HG03571 (cell line): ENCODE measurements around the gene MAML2.
A peak's percentile ranks its signal among the peaks of the same experiment; 100 is the strongest.

ENCODE experiments used
- ATAC-seq: cut with Tn5 transposase; IDR thresholded peaks from one replicate; pipeline ENCODE4 v1.9.1; 2021; ENCODE audit not compliant: unreplicated experiment

MAML2 gene

GRCh38 chr11:96339706-96340554, 3.1 kb downstream of the MAML2 start:
- ATAC-seq: no peak

- peak; percentile 36 for ATAC-seq
These were observed 3.9 kb downstream of the MAML2 start for GRCh38 chr11:96338910-96339705.

- ATAC-seq: no peak
These were observed 5.2 kb downstream of the MAML2 start for GRCh38 chr11:96337541-96338431.

- ATAC-seq: no peak
These were observed 7.6 kb downstream of the MAML2 start for GRCh38 chr11:96335388-96335787.

DNA sequence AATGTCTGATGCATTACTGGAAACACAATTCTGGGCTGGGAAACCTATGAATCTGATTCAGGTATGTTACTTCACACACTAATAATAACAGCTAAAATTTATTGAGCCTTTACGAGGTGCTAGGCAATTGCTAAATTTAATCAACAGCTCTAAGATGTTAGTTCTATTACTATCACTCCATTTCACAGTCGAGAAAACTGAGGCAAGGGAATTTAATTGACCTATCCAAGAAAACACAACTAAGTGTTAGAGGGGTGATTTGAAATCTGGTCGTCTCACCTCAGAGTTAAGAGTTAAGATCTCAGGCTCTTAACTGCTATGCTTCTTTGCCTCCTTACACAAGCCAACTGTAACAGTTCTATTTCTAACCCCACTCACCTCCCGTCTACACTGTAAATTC, 8.8 kb downstream of the MAML2 start:
- ATAC-seq: no peak

- ATAC-seq: no peak
These were observed 9.7 kb downstream of the MAML2 start for GRCh38 chr11:96333191-96333719.

DNA sequence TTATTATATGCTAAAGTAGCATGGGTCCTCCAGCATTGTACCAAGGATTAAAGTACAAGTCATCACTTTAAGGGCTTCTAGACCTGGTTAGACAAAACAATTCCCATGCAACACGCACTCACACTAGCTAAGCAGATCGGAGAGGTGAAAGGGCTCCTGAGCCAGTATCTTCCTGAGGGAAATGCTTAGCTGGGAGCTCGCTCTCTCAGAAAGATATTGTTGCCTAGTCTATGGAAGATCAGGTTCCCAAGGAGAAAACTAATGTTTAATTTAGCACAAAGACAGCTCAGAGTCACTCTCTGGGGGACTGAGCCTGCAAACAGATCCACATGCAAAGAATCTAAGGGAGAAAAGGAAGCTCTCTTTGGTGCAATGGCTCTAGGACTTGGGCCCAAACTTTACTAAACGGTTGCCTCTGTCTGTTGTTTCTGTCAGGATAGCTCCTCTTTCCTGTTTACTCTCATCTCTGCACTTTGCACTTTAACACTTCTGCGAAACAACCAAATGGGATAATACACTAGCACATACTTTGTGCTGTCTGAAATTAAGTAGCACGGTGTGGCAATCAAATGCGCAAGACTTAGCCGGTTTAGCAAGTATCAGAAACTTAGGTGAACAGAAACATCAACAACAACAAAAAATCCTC, 10.7 kb downstream of the MAML2 start:
- ATAC-seq: no peak

- no peak for ATAC-seq
These were observed 11.3 kb downstream of the MAML2 start for GRCh38 chr11:96331699-96332116.

- ATAC-seq: no peak
These were observed 12.5 kb downstream of the MAML2 start for GRCh38 chr11:96330511-96330859.

DNA sequence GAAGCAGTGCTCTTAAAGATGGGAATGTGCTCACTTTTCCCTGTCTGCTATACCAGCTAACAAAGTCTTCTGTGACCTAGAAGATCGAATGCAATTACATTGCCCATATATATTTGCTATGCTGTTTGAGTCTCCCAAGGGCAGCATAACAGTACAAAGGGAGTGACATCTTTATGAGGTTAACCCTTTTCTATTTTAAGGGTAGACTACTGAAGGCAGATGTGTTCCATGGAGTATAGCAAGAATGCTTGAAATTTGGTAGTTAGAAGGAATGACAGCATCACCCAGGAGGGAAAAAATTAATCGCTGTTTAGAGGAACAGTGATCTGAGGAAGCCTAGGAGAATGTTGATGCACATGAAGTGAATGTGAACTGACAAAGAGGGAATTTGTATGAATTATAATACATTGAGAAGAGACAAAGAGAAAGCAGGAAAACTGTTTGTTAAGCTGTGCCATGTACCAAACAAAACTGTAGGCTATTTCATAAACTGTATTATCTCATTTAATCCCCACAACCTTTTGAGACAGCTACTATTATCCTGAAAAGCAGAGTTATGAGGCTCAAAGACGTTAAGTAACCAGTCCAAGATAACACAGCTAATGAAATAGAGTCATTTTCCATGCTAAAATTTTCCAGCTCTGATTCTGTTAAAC, 13.0 kb downstream of the MAML2 start:
- no peak for ATAC-seq

DNA sequence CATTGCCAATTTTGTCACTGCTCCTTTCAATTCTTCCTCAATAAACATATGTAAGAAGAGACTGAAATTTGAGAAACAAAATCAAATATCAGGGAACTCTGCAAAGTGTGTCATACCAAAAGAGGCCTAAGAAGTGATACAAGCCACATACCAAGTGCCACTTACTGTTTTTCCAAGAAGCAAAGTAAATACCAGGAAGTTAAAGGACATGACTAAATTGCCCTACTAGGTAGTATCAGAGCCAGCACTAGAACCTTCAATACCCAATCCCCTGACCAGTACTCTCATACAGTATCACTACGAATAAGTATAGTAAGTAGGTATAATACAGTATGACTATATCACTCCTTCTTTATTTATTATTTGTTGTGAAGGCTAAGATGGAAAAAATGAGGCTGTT, 13.6 kb downstream of the MAML2 start:
- ATAC-seq: no peak

DNA sequence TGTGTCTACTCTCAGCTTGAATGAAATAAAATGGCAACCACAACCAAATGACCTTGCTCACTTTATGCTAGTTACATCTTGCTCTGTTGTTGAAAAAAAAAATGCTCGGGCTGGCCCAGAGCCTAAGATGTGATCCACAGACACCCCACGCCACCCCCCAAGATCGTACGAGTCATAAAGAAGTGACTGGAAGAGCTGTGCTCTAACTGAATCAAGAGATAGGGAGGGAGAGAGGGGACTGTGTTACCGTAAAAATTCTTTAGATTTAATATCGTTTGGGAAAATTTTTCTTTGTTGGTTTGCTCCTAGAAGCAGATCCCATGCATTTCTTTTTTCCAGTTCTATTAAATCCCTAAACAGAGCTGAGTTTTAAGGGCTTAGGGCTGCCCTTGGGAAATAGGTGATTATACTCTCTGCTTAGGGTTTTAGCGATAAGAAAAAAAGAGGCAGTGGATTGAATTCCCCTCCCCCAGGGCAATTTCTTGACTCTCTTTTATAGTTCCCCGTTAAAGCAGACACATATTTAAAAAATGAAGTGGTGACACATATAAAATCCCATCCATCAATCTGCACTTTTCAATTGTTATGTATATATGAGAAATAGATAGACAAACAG, 14.5 kb downstream of the MAML2 start:
- ATAC-seq: no peak

DNA sequence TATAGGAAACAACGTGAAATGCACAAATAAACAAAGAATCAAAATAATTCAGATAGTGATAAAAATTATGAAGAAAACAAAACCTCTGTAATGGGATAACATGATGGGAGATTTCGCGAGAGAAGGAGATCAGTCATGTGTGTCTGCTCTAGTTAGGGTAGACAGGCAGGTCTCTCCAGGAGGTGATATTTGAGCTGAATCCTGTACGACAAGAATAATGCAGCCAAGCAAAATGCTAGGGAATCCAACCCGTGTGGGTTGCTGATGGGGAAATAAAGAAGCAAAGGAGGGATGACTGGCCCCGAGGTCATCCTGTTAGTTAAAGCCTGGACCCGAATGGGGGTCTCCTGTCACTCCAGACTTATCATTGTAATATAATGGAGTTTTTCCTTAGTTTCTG, 16.0 kb downstream of the MAML2 start:
- ATAC-seq: no peak

DNA sequence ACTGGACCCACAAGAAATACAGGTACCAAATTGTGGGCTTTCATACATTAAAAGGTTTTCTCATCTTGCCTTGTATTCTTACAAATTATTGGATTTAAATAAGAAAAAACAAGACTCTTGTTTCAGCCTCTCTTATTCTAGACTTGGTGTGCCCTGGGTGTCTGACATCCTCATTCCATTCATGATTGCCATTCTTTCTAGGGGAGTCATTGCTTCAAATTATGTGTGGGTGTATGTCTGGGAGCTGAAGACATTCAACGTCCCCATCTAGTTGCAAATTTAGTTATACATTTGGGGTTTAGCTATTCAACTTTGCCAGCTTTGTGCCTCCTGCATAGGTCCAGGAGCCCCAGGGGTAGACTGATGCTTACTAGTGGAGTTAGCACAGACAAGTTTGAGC, 18.1 kb downstream of the MAML2 start:
- no peak for ATAC-seq

DNA sequence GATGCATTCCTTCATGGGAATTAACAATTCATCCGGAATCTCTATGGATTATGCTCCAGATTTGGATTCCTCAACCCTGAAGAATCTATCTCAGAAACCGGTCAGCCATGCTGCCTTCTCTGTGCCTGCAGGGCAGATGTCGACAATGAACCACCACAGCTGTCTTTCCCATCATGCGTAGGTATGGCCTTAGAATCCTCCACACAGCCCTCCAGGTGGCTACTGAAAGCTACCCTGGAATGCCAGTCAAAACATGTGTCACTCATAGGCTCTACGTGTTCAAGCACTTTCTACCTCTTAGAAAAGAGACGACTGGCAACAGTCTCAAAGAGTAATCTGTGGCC, 19.4 kb downstream of the MAML2 start:
- ATAC-seq: no peak

DNA sequence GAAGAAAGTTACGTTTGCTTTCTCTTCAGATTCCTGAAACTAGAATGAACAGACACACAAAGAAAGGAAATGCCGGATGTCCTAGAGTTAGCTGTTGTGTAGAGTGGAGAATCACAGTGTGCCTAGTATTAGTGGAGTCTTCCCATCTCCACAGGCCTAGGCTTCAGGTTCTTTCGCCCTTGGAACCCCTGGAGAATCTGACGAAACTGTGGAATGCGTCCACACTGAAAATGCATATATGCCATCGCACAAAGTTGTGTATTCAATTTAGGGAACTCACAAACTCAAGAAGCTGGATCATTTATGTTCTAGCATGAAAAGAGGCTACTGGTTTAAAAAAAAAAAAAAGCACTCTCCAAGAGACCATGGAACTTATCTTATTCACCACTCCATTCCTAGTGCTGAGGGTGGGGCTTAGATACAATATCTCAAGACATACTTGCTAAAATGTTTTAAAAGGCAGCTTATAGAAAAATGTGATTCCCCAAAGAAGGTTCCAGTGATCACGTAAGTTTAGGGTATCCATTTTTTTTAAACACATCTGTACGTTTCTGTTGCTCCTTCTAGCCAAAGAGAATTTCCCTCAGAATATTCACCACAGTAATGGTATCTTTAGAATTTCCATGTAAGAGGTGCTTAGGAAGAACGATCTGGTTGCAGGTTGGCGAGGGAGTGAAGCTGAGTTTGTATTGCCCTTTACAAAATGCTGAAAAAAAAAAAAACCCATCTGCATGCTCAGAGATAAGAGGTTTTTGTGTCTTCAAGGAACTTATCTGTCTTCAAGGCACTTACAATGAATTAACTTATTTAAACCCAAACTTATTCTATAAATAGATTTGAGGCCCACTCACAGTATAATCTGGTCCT, 20.0 kb downstream of the MAML2 start:
- ATAC-seq: no peak

- no peak for ATAC-seq
These were observed 21.9 kb downstream of the MAML2 start for GRCh38 chr11:96321091-96321490.

- ATAC-seq: no peak
These were observed 22.9 kb downstream of the MAML2 start for GRCh38 chr11:96319898-96320656.
